Fibroblast of pulmonary artery (primary cell): Measurements from ENCODE around the gene CBLB.

Experiments
- DNase-seq: peaks from one replicate; pipeline ENCODE4 v3.0.0-alpha.2; 2010; ENCODE audit warnings: low read depth
- H3K4me3 ChIP-seq: replicated peaks from 2 replicates; pipeline ENCODE4 v1.5.1; 2011; ENCODE audit warnings: low read depth, mild to moderate bottlenecking, control low read depth, low read length, moderate library complexity
- CTCF ChIP-seq: IDR thresholded peaks from 2 replicates; pipeline ENCODE4 v1.5.1; 2011; ENCODE audit warnings: mild to moderate bottlenecking, control low read depth, low read length, inconsistent platforms; ENCODE audit errors: missing control alignments

CBLB gene

GRCh38 chr3:105888621-105889579 is 20.1 kb upstream of the CBLB start:
- no peak for DNase-seq

GRCh38 chr3:105885256-105885655 is 16.4 kb upstream of the CBLB start:
- no peak for TF ChIP-seq CTCF
- no peak overlapping the region for H3K4me3 ChIP-seq
- peak; percentile 66 for DNase-seq

More at GRCh38 chr3:105888621-105889579, 20.1 kb upstream of the CBLB start:
- no peak for TF ChIP-seq CTCF
- H3K4me3 ChIP-seq = no peak overlapping the region

GRCh38 chr3:105883798-105884377 is 15.1 kb upstream of the CBLB start:
- H3K4me3 ChIP-seq = no peak overlapping the region
- DNase-seq = no peak
- TF ChIP-seq CTCF = no peak

GRCh38 chr3:105880681-105881290 is 12.0 kb upstream of the CBLB start:
- TF ChIP-seq CTCF = no peak
- DNase-seq = no peak
- H3K4me3 ChIP-seq = no peak overlapping the region

GRCh38 chr3:105878061-105878460 is 9.2 kb upstream of the CBLB start:
- TF ChIP-seq CTCF = no peak
- no peak overlapping the region for H3K4me3 ChIP-seq
- peak; percentile 45 for DNase-seq

GRCh38 chr3:105877336-105877910 is 8.6 kb upstream of the CBLB start:
- no peak for DNase-seq
- no peak overlapping the region for H3K4me3 ChIP-seq
- no peak for TF ChIP-seq CTCF
